HG03139 (cell line): ENCODE measurements around the gene DCLK1.
"Not testable (repeated sequence)": the region's sequence is repeated elsewhere in the genome, so short reads cannot be mapped to it uniquely, and the experiment has no call there.

Experiments used
- ATAC-seq: cut with Tn5 transposase; IDR thresholded peaks from one replicate; pipeline ENCODE4 v1.9.1; 2021; ENCODE audit not compliant: unreplicated experiment

DCLK1 gene

DNA sequence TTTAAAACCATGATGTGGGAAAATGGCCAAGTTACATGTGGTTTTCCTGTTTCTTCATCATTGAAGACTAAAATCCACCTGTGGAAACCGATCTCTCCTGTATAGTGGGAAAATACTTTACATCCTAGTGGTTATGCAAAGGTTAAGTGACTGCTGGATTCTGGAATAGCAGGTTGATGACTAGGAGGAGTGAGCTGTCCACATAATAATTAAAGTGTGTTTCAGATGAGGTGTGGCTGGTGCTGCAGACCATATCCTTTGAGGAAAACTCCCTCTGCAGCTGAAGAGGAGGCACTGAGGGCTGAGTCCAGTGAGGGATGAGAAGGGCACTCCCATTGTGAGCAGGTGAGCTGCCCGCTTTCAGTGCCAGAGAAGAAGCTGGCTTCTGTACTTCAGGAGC is 43.2 kb downstream of the DCLK1 start:
- no peak for ATAC-seq

DNA sequence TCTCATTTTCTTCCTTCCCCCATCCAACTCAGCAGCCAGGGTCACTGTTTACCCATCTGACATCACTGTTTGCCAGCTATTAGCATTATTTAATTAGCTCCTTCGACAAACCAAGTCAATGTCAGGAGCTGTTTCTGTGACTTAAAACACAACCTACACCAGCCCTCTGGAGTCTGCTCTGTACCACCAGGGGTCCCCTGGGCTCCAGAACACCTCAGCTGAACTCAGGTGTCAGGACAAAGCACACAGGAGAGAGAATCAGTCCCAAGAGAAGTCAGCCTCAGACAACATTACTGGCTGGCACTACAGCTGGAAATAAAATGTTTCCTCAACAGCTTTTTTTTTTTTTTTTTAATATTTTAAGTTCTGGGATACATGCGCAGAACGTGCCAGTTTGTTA is 45.1 kb downstream of the DCLK1 start:
- no peak for ATAC-seq

DNA sequence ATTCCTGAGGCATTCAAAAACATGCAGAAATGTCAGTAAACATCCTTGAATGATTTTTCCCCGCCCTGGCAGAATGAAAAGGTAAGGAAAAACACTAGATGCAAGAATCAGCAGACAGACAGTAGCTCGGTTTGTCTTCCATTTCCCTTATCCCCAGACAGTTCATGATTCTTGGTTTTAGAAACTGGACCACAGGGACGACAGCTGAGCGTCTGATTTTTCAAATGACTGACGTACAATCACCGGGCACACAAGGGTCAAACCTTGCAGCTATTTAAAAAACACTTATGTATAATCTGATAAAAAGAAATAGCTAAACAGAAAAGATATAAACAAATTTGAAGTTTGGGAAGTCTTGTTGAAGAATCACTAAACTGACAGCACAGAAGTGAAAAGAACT is 47.1 kb downstream of the DCLK1 start:
- no peak for ATAC-seq

GRCh38 chr13:36082806-36083205 is 48.4 kb downstream of the DCLK1 start:
- no peak for ATAC-seq

- ATAC-seq, result no peak
These were observed 48.8 kb downstream of the DCLK1 start for GRCh38 chr13:36082396-36082795.

DNA sequence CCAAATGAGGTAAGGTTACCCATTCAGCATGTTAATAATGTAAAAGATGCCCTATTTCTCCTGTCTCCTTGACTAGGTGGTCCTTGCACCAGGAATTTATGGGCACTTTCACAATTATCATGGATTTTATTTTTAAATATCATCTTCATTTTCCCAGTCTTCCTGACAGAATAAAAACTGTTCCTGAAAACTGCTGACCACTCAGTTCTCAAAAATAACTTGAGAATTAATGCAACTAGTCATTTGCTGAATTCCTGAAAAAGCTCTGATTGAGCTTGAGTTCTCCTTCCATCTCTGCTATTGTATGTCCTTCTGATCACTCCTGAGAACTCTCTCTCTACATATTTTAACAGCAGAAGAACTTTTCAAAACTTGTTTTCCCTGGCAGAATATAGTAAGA is 55.0 kb downstream of the DCLK1 start:
- no peak for ATAC-seq

DNA sequence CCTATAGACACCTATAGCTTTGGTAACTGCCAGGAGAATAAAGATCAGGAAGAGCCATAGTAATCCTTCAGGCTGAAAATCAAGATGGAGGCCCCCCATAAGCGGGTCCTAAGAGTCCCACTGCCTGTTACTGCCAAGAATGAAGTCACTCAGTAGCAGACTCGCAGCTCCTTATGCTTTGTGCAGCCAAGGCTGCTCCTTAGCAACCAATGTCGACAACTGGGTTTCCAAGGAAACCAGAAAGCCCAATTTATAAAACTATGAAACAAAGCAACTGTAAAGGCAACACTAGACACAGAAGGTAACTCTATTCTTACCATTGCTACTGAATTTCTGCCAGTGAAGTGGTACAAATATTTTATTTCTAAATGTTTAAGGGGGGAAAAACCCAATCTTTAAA is 56.5 kb downstream of the DCLK1 start:
- ATAC-seq, result no peak

- ATAC-seq, result no peak
These were observed 58.8 kb downstream of the DCLK1 start for GRCh38 chr13:36072152-36072935.

- ATAC-seq, result not testable (repeated sequence)
These were observed 60.5 kb downstream of the DCLK1 start for GRCh38 chr13:36070504-36071192.

GRCh38 chr13:36069881-36070366 is 61.3 kb downstream of the DCLK1 start:
- ATAC-seq, result no peak

GRCh38 chr13:36068991-36069390 is 62.2 kb downstream of the DCLK1 start:
- ATAC-seq, result no peak

DNA sequence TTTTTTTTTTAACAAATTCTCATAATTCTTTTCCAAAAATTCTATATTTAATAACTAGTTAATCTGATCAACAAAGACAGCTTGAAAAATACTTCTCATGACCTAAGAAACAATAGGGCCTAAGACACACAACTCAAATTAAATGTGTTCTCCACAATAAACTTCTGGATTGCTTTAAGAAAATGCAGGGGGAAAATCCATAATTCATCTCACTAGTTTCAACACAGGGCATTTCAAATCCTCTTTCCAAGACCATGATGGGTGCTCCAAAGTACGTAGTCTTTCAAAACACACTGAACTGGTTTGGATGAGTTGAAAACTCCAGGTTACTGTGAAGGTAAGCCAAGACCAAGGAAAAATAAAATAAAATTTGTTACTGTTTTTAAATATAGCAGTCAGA is 62.6 kb downstream of the DCLK1 start:
- ATAC-seq, result no peak

- no peak for ATAC-seq
These were observed 63.3 kb downstream of the DCLK1 start for GRCh38 chr13:36067746-36068381.

- ATAC-seq, result no peak
These were observed 68.9 kb downstream of the DCLK1 start for GRCh38 chr13:36062249-36062648.

DNA sequence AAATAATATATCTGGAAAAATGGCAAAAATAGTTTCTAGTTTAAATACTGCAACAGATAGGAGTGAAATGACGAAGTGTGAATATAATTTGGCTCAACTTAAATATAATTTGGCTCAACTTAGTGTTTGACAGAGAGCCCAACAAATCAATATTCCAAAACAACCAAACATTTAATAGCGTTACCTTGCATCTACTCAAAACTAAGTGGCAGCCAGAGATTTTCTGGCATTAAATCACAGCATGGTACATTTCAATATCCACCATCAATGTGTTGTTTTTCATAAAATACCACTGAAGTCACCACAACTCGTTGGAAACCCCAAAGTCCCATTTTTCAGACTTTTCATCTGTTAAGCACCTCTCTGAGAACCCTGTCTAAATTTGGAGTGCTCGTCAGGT is 69.6 kb downstream of the DCLK1 start:
- ATAC-seq, result no peak

DNA sequence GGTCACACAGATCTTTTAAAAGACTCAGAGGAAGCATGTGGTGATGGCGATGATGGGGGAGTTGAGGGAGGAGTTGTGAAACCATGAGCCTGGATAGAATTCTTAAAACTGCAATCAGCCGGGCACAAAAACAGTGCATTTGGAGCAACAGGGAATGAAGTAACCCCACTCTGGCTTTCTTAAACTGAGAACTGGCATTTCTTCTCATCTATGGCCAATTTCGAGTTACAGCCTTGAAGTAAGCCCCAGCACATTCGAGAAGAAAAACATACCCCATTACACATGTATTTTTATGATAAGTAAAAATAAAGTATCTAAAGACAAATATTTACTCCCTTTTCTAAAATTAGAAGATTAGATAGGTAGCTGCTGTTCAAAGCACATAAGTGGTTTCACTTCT is 70.1 kb downstream of the DCLK1 start:
- no peak for ATAC-seq

- ATAC-seq, result no peak
These were observed 71.9 kb downstream of the DCLK1 start for GRCh38 chr13:36059321-36059720.

- ATAC-seq, result no peak
These were observed 73.1 kb downstream of the DCLK1 start for GRCh38 chr13:36058116-36058515.

DNA sequence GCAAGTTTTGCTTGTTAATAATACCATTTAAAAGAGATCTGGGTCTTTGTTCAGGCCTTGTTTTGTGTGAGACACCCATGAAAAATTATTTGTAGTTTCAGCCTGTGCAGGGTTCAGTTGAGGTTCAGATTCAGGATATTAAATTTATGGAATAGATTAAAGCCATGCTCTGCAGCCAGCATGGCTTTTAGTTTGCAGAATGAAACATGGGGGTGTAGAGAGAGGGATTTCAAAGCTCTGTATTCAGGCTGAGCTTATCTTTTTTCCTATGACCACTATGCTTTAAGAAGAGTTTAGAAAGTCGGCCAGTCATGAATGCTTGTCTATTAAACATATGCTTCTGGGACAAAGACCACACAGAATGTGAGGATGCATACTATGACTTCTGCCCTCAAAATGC is 73.6 kb downstream of the DCLK1 start:
- no peak for ATAC-seq

DNA sequence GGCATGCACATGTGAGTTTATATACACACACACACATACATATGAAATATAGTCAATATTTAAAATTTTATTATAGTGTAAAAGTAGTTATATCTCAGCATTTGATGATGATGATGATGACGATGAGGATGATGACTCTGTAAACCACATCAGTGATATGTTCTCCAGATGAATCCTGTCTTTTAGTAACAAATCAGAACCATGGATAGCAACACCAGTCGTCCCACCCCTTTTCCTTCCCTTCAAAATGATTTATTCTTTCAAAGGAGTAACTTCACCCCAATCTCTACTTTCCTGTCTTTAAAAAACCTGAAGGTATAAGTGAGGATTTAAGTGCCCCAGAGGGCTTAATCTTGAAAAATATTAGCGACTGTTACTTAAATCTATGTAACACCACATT is 74.1 kb downstream of the DCLK1 start:
- ATAC-seq, result no peak

DNA sequence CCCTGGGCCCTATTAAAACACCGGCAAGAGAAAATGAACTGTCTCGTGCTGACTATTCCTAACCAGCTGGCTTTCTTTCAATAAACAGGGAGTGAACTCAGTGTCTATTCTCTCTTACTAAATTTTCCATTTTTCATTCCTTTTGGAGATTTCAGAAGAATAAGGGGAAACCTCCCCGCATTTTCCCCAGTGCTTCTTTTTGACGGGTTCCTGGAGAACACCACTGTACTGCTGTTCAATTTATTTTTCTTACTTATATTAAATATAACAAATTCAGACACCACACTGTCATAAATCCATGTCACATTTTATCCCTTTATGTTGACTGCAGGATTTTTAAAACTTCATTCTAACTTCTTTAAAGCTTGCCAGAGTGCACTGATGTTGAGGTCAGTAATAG is 75.8 kb downstream of the DCLK1 start:
- ATAC-seq, result no peak

DNA sequence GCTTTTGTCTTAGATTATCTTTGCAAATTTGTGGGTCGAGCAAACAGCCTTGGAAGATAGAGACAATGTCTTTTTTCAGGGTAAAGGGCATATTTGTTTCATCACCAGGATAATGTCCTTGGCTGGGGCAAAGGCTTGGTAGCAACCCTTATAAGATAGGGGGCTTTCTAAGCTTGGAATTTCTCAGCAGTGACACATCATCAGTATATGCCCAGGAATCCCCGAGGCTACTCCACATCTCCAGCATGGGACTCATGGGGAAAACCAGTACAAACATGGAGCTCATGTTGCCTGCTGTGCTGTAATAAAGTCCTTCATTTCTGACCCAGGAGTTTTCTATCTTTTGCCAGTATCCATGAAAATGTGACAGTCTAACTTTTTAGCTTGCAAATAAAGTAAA is 77.1 kb downstream of the DCLK1 start:
- ATAC-seq, result no peak
